ENCODE results near the gene NCK1.

DNA sequence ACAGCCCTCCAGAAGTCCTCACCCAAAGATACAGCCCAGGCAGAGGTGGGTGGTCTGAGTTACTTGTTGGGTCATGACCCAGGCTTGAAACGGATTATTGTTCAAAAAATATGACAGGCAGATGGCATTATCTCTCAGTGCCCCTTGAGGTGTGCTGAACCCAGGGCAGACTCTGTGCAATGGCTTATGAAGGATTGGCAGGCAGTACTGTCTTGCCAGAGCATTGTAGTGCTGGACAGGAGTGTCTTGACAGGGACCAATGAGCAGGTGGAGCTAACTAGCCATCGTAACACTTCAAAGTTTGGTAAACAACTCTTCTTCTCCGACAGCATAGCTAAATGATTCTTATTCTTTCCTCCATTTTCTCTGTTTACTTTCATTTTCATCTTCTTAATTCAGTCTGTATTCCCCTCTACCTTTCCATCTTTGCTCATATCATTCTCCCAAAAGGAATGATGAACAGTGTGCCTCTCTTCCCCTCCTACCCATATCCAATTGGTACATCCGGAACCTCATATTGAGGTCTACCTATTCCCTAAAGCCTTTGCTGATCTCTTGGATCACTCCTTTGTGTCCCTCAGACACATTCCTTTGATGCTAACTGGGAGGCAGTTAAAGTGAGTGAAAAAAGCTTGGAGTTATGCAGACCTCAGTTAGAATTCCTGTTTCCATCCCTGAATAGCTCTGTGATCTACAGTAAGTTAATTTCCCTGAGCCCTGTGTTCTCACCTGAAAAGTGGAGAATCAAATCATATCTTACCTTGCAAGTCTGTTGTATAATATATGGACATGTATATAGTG lies 93.2 kb downstream of the NCK1 start:
- no peak for TF ChIP-seq SIN3A (IDR thresholded peaks at IDR 0.05; ENCODE audit: borderline replicate concordance, insufficient read depth, low read length)
- no peak for TF ChIP-seq TAF1 (IDR thresholded peaks at IDR 0.05; ENCODE audit: borderline replicate concordance, insufficient read depth, low read length)
